Ammon's horn (tissue), 1 donor: Measurements from ENCODE around the gene C4orf33.

Experiments
- DNase-seq: peaks from one replicate; pipeline ENCODE4 v3.0.0-alpha.2; 2016; ENCODE audit warnings: low spot score

Gene C4orf33

DNA sequence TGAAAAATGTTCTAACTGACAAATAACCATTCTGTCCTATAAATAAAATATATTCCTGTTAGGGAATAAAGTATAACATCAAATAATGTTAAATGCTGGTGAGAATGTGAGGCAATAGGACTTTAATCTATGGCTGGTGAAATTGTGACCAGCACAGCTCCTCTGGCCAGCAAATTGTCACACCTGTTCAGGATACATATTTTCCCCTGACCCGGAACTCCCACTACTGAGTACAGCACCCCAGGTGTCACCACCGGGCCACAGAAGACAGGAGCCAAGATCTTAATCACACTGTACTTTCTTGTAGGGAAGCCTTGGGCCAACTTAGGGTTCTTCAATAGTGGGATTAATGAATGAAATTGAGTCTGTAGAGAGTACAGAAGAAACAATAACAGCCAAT lies 33.2 kb downstream of the C4orf33 start:
- no peak for DNase-seq

DNA sequence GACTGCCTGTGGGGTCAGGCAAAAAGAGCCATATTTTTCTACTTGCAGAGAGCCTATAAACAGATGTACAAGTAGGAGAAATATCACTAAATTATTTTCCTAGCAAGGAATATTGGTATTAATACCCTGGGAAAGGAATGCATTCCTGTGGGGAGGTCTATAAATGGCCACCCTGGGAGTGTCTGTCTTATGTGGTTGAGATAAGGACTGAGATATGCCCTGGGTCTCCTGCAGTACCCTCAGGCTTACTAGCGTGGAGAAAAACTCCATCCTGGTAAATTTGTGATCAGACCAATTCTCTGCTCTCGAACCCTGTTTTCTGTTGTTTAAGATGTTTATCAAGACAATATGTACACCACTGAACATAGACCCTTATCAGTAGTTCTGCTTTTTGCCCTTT lies 35.4 kb downstream of the C4orf33 start:
- DNase-seq, result no peak

DNA sequence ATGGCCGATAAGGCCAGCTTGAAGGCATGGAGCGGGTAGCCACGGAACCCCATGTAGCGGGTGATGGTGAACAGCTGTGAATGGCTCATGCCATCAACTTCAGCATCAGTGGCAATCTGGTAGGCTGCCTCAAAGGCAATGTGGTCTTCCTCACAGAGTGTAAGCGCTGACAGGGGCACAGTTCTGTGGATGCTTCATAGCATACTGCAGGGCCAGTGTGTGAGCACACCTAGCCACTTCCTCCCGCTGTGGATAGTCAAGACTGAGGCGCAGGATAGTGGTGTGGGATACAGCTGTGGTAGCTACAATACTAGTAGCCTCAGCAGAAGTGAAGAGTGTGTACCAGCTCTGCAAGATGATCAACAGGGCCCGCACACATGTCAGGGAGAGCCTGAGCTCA lies 40.5 kb downstream of the C4orf33 start:
- no peak for DNase-seq

DNA sequence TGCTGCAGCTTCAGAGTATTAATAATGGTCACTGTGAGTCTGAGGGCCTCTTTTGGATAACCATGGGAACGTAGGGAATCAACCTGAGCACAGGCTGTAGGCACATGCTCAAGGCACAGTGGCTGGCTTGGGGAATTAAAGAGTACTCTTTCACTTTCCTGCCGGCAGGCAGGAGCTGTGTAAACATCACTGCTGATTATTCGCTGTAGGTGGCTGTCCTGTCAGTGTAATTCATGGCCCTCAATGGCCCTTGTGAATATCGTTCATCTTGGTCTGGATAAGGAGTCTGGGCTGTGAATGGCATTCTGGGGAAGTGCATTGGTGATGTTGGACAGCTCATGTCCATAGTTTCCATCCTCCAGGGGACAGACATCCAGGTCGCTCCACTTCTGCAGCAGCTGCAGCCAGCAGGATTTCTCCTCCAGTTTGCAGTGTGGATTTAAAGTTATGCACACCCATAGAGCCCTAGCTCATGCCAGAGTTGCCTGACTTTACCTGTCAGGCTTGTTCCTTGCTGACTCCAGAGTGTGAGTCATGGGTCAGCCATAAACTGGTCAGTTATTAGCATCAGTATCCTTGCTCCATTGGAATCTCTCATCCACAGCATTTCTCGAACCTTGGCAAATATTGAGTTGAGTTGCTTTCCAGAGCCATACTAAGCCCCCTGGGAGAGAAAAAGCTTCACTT lies 43.0 kb downstream of the C4orf33 start:
- no peak for DNase-seq

DNA sequence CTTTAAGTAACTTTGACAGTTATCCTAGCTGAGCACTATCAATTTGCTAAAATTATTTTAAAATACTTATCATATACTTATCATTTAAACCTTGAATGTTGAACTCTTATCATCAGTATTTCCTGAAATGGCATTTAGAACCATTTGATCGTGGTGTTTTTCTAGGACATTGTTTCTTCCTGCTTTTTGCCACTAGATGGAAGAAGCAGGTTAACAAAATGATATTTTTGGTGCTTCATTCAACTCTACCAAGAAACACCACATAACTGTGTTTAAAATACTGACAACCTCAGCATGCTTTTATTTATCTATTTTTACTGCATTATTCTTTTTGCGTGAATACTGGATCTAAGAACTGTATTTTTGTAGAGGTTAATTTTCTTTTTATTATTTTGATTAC lies 44.6 kb downstream of the C4orf33 start:
- DNase-seq, result no peak

DNA sequence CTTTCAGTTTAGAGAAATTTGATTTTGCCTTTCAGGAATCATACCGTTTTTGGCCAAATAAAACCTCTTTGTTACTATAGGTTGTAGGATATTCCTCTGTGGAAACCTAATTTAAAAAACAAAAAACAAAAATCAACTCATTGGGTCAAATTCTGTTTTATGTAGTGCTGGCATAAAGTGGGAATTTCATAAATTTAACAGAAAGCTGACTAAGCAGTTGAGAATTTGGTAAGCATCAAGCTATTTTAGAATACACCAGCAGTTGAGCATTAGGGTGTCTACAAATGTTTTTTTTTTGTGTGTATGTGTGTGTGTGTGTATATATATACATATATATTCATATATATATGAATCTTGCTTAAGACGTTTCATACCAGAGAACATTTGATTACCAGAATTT lies 47.4 kb downstream of the C4orf33 start:
- no peak for DNase-seq

DNA sequence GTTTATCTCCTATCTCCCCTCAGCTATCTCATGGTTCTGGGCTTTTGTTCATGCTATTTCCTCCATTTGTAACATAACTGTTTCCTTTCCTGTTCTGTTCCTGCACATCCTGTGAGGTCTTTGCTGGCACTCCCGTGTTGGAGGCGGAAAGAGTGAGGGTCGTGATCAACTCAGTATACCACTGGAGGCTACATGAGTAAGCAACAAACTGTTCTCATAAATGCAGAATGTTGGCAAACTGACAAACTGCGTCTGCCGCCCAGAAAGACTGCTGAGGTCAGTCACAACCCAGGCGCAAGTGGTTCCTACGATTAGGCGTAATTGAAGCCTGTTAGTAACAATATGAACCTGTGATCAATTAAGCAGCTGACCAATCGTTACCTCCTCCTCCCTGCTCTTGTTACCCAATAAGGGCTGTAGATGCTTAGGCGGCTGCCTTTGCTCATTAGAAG lies 48.8 kb downstream of the C4orf33 start:
- DNase-seq, result no peak

DNA sequence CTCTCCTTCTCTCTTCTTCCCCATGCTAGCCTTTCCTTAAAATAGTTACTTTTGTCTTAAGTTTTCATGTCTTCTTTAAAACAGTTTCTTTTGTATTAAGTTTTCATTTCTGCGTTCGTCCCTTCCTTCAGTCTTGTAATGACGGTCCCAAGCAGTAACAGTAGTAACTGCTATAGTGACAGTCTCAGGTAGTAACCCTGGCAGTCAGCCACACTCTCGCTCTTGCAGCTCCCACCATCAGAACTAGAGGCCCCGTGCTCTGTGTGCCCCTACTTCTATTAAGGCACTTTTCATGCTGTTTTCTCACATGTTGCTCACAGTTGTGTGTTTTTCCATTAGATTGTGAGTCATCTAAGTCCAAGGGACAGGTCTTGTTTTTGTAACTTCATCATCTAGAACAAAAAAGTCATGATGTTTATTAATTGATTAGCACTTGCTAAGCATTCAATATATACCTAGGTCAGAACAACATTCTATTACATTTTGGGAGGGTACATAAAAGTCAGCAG lies 49.3 kb downstream of the C4orf33 start:
- no peak for DNase-seq

DNA sequence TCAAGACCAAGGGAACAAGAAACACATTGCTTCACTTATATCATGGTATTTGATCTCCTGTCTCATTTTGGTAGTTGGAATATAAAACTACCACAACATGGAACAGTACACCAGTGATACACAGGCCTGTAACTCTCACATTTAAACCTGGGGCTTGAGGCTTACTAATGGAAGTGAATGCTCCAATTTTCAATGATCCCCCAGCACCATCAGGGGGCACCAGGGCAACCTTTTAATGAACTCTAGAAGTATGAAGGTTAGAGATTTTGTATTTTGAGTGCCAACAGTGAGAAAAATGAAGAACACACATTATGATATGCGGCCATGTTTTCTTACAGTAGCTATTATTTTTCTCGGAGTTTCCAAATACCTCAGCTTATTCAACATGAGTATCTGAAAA lies 50.7 kb downstream of the C4orf33 start:
- DNase-seq, result no peak

DNA sequence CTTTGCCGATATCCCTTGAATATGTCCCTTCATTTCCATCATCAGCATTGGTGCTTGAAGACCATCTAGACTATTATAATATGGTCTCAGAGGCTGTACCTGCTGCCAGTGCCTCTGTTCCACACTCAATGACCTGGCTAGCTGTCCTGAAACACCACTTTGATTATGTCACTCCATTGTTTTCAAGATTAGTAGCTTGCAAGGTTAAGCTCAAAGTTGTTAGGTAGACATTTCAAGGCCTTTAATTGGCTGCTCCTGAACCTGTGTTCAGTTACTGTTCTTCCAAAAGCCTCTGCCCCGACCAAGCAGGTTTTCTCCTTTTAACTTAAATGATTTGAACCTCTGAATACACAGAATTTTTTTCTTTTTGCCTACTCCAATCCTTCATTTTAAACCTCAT lies 52.9 kb downstream of the C4orf33 start:
- no peak for DNase-seq

DNA sequence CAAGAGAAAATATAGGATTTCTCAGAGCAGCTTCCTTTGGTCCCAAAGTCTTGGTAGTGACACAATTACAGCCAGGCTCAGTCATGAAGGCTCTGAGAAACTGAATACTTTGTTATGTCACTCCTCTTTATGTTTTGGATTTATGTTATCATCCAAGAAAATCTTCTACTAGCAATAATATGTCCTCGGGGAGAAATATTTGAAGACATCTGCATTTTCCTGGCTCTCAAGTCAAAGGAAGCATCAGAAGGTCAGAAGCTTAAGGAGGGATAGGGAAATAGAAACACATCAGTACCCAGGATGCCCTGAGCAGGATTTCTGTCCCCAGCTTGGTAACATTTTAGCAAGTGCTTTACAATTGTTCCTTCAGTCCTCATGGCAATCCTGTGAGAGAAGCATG lies 54.0 kb downstream of the C4orf33 start:
- DNase-seq, result no peak

DNA sequence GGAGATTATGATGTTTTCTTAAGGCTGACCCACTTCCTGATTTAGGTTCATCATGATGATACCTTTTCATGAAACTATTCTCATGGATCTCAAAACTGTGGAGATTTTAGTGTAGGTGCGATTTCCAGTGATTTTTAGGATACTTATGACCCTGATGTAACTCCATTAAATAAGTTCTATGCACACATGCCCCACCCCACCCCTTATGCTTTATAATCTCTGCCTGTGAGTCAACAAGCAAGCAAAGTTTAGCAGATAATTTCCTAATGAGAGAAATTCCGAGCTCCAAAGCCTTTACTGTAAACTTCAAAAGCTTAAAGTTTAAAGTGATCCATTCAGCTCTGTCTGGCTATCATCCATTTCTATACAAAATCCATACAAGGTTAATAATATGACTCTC lies 56.4 kb downstream of the C4orf33 start:
- no peak for DNase-seq

DNA sequence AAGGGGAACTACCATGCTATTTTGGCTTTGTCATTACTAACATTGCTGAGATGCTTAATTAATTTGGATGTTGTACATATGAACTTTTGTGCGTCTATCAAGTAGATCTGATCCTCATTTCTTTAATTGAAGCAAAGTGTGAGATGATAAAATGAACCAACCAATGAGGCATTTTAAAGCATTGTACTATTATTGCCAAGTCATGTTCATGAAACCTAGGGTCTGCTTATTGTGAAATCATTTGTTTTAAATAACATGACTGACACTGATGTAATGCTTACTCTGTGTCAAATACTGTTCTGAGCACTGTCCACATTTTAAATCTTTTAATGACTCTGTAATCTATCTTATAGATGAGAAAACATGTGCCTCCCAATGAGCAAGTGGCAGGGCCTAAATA lies 57.7 kb downstream of the C4orf33 start:
- DNase-seq, result no peak

DNA sequence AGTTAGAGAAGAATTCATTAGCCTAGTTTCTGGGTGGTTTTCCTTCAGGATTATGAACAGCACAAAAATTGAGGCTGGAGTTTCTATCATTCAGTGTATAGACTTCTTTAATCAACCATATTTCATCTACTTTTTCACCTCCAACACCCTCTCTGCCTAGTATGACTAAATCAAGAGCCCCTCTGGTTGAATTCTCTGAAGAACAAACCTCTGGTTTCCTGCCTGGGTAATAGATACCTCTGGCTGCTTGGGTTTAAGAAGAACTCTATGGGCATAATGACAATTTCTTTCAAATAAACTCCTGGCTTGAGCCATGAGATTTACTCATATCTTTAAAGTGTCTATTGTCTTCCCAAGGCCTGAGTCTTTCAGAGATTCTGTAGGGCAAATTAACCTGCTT lies 66.5 kb downstream of the C4orf33 start:
- no peak for DNase-seq

DNA sequence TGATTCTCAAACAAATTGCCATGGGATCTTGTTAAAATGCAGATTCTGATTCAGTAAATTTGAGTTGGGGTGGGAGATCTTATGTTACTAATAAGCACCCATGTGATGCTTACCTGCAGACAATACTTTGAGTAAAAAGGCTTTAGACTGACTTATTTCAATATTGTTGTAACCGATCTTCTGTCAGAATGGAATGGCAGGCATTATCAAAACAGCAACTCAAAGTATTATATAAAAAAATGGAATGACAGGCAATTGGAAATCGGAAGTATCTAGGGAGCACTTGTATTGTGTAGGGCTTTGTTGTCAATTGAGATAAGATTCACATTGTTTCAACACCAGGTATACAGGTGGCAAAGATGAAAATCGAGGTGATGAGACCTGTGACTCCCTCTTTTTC lies 67.5 kb downstream of the C4orf33 start:
- no peak for DNase-seq

DNA sequence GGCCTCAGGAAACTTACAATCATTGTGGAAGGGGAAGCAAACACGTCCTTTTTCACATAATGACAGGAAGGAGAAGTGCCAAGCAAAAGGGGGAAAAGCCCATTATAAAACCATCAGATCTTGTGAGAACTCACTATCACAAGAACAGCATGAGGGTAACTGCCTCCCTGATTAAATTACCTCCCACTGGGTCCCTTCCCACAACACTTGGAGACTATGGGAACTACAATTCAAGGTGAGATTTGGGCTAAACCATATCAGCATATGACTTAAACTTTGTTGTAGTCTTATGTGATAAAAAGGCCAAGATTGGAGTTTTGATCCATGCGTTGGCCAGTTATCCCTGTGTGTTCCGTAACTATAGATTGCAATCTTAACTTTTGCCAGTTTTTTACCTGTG lies 68.3 kb downstream of the C4orf33 start:
- no peak for DNase-seq
